ENCODE measurements around the gene CRIP3.

The CRIP3 gene

DNA sequence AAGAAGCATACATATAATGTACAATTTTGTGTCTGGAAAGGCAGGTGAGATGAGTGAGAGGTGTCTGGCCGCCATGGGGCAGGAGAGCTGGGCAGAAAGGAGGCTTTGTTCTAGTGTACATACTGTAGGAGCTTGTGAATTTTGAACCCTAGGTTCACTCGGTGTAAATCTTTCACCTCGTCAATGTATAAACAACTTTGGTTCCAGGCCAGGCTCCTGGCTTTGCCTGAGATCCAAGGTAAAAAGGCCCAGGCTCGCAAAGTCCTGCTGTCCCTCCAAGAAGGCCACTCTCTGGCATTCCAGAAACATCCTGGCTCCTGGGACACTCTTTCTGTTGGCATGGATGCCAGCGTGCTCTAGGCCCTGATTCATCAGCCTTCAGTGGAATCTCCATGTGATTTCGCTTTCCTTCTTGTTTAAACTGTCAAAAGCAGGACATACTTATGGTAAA, 17.7 kb downstream of the CRIP3 start:
- FAIRE-seq (no peak), DNase-seq (ENCODE audit: insufficient read length, low spot score) (no peak)

DNA sequence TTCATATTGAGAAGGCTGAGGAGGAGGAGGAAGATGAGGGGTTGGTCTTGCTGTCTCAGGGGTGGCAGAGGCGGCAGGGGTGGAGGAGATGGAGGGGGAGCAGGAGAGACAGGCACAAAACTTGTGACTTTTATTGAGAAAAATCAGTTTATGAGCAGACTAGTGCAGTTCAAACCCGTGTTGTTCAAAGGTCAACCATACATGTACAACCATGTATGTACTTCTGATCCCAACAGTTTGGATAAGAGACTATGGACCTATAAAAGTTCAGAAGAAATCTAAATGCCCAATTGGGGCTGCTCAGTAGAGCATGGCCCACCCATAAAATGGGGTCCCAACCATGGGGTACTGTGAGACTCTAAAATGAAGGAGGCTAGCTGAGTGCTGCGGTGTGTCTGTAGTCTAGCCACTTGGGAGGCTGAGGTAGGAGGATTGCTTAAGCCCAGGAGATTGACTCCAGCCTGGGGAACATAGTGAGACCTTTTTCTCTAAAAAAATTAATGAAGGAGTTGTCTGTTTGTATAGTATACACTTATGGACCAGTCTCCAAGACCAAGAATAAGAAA, 18.2 kb downstream of the CRIP3 start:
- no peak for DNase-seq (ENCODE audit: insufficient read length, low spot score)
- FAIRE-seq: no peak

DNA sequence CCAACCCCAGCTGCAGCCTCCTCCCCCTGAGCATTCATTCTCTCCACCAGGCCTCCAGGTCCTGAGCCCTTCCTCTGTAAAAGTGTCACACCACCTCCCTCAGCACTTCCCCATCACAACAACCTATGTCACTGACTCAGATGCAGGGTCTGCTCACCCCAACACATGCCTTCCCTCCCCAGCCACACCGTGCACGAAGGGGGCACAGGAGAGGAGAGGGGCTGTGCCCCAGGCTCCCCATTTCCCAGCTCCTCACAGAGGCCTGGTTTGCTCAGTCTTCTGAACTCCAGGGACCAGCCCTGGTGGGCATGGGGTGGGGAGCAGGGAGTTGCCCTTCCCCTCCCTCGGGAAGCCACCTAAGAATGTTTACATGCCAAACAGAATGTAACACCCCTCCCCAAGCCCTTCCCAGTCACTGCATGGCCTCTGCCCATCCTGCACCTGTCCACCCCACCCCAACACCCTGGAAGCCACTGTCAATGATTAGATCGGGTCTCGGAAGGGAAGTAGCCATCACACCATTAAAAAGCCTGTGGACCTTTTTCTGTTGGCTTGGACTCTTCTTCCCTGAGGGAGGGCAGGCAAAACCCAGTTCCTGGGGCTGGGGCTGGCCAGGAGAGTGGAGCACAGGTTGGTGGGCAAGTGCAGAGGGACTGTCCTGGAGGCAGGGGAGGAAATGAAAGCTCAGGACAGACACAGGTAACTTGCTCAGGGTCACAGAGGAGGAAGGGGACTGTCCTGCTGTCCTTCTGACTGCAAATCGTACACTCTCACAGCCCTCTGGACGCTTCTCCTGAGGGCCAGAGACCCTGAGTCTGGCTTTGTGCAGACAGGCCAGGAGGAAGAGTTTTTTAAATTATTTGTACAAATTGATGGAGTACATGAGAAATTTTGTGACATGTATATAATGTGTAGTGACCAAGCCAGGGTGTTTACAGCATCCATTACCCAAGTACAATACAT, 20.6 kb downstream of the CRIP3 start:
- DNase-seq (ENCODE audit: insufficient read length, low spot score) (no peak), FAIRE-seq (peak; percentile 44)

DNA sequence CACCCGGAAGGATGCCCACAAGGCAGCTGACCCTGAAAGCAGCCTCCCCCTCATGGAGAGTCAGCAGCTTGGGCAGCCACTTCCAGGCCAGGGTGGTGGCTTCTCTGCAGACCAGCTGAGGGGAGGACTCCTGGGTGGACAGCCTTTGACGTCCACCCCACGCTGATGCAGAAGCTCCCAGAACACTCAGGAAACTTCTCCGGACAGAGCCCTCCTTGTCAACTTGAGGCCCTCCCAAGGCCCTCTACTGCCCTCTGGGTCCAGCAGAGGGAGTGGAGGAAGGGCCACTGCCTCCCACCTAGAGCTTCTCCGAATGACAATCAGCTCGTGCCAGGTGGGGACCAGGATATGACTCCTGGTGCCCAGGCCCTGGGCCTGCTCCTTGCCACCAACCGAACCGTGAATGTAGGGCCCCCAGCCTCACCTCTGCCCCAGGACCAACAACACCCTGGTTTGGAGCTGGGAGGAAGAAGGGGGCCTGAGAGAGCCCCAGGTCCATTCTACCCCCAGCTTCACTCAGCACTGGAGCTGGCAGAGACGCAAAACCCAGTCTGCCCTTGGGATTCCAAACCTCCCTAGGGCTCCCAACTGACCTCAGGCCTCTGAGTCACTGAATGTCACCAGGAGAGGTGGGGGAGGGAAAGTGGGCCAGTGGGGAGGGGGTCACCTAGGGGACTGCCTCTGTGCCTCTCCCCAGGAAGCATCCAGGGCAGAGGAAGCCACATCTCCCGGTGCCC, 21.5 kb downstream of the CRIP3 start:
- DNase-seq (ENCODE audit: insufficient read length, low spot score): no peak
- no peak for FAIRE-seq

DNA sequence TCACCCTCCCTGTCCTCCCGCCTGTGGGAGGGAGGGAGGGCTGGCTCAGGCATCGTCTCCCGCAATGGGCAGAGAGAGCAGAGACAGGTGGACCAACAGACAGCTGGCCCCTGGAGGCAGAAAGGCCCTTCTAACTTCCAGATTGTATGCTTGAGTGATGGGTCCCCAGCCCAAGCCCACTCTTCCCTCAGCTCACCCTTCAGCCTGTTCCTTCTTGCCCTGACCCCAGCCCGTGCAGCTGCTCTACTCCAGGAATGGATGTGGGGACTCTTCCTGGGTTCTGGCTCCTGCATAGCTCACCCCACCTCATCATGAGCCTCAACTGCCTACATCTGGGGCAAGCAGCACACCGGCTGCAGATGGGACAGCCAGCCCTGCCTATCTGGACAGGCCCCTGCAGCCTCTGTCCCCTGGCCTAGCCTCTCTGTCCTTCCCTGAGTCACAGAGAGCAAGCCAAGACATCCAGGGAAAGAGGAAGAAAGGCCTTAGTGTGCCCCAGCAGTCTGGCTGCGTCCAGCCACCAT, 22.1 kb downstream of the CRIP3 start:
- no peak for DNase-seq (ENCODE audit: insufficient read length, low spot score)
- no peak for FAIRE-seq

DNA sequence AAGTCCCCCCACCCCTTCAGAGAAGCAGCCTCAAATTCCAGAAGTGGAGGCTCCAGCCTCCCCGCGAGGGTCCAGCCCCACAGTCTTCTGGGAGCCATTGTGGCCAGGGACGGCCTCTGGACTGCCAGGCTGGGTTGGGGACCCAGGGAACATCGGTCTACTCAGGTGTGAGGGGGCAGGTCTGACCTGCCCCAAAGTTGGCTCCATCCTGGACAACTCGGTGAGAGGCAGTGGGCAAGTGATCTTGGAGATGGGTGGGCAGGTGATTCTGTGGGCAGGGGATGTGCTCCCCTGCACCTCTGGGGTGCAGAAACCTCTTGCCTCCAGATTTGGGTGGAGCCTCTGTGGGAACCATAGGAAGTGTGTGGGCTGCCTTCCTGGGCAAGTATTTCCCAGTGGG, 22.8 kb downstream of the CRIP3 start:
- FAIRE-seq: no peak
- DNase-seq (ENCODE audit: insufficient read length, low spot score): no peak

DNA sequence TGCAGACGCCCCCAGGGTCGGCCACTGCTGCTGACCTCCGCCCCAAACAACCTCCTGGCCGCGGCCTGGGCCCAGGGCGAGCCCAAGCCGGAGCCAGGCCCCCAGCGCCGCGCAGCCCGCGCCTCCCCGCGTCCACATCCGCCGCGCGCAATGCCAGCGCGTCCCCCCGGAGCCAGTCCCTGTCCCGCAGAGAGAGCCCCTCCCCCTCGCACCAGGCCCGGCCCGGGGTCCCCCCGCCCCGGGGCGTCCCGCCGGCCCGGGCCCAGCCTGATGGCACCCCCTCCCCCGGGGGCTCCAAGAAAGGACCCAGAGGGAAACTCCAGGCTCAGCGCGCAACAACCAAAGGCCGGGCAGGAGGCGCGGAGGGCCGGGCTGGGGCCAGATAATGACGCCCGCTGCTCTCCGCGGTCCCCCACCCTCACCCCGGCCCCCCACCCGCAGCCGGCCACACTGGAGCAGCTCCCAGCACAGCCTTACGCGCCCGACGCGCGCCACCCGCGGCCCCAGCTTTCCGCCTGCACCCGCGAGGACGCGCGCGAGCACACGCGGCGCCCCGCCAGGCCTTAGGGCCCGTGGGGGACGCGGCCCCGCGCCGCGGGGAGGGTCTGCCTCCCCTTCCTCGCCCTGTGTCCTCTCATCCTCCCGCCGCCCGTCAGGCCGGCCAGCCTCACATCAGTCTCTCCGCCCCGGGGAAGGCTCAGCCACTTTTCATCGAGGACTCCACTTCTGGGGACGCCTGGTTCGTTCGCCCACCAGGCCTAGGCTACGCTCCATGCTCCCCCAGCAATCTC, 23.4 kb downstream of the CRIP3 start:
- DNase-seq (ENCODE audit: insufficient read length, low spot score) (no peak), FAIRE-seq (no peak)

DNA sequence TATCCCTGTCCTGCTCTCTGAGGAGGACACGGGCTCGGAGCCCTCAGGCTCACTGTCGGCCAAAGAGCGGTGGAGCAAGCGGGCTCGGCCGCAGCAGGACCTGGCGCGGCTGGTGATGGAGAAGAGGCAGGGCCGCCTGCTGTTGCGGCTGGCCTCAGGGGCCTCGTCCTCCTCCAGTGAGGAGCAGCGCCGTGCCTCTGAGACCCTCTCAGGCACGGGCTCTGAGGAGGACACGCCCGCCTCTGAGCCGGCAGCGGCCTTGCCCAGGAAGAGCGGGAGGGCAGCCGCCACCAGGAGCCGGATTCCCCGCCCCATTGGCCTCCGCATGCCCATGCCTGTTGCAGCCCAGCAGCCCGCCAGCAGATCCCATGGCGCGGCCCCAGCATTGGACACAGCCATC, 24.7 kb downstream of the CRIP3 start:
- FAIRE-seq: no peak
- no peak for DNase-seq (ENCODE audit: insufficient read length, low spot score)

DNA sequence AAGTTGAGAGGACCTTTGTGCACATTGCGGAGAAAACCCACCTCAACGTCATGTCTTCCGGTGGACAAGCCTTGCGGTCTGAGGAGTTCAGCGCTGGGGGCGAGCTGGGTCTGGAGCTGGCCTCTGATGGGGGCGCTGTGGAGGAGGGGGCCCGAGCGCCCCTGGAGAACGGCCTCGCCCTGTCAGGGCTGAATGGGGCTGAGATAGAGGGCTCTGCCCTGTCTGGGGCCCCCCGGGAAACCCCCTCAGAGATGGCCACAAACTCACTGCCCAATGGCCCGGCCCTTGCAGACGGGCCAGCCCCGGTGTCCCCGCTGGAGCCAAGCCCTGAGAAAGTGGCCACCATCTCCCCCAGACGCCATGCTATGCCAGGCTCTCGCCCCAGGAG, 25.1 kb downstream of the CRIP3 start:
- DNase-seq (ENCODE audit: insufficient read length, low spot score): no peak
- FAIRE-seq: no peak

DNA sequence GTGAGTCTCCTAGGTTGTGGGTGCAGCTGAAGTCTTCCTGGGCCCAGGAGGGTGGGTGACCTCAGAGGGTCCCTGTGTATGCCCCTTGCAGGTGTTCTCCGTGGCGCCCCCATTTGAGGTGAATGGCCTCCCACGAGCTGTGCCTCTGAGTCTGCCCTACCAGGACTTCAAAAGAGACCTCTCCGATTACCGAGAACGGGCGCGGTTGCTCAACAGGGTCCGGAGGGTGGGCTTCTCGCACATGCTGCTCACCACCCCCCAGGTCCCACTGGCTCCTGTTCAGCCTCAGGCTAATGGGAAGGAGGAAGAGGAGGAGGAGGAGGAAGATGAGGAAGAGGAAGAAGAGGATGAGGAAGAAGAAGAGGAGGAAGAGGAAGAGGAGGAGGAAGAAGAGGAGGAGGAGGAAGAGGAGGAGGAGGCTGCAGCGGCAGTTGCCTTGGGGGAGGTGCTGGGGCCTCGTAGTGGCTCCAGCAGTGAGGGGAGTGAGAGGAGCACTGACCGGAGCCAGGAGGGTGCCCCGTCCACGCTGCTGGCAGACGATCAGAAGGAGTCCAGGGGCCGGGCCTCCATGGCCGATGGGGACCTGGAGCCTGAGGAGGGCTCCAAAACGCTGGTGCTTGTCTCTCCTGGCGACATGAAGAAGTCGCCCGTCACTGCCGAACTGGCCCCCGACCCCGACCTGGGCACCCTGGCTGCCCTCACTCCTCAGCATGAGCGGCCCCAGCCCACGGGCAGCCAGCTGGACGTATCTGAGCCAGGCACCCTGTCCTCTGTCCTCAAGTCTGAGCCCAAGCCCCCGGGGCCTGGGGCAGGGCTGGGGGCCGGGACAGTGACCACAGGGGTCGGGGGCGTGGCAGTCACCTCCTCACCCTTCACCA, 25.8 kb downstream of the CRIP3 start:
- DNase-seq (ENCODE audit: insufficient read length, low spot score) (no peak), FAIRE-seq (no peak)

DNA sequence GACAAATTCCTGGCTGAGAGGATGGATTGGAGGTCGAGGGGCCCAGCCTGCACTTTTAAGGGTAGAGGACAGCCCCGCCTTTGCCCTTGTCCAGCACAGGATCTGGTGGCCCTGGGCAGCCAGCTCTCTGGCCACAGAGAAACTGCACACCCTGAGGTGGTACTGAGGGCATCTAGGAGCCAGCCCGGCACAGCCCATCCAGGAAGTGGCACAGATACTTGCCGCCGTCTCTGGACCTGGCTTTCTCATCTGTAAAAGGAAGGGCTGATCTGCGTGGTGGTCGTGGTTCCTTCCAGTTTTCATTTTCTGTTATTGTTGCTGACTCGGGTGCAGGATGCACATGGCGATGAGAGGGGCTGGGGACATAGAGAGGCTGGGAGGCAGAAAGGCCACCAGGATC, 26.6 kb downstream of the CRIP3 start:
- FAIRE-seq: no peak
- no peak for DNase-seq (ENCODE audit: insufficient read length, low spot score)

DNA sequence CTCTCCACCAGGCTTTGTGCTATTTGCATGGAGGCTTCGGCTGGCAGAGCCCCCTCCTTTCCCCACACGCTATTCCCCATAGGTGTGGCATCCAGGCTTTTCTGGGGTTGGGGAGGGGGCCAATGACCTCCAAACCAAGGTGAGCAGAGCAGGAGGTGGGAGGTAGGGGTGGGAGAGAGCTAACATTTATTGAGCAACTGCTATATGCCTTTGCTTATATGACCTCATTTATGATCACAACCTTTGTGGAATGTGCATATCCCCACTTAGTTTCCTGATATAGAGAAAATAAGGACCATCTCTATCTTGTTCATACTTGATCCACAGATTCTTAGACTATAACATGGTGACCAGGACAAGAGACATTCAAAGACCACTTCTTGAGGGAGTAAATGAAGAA, 28.4 kb downstream of the CRIP3 start:
- DNase-seq (ENCODE audit: insufficient read length, low spot score) (no peak), FAIRE-seq (peak; percentile 4)

DNA sequence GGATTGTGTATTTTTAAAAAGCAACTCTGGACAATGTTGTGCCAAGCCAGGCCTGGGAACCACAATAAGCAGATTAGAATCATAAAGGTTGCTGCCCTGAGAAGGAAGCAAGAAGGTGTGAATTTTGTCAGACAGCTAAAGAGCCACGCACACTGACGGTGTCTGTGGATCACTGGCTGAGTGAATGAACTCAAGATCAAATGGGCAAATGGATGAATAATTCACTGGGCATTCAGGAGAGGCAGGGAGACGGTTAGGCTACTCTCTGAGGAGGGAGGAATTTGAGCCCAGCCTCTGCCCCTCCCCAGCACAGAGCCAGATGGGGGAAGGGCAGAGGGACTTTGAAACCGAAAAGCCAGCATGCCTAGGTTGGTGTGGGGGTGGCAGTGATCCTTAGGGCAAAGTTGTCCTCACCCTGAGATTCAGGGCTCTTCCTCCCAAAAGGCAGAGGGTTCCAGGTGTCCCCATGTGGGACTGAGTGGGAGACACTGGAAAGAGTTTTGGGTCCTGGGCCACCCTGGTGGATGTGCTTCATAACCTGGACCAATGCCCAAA, 30.0 kb downstream of the CRIP3 start:
- DNase-seq (ENCODE audit: insufficient read length, low spot score): peak; percentile 53
- peak; percentile 94 for FAIRE-seq

DNA sequence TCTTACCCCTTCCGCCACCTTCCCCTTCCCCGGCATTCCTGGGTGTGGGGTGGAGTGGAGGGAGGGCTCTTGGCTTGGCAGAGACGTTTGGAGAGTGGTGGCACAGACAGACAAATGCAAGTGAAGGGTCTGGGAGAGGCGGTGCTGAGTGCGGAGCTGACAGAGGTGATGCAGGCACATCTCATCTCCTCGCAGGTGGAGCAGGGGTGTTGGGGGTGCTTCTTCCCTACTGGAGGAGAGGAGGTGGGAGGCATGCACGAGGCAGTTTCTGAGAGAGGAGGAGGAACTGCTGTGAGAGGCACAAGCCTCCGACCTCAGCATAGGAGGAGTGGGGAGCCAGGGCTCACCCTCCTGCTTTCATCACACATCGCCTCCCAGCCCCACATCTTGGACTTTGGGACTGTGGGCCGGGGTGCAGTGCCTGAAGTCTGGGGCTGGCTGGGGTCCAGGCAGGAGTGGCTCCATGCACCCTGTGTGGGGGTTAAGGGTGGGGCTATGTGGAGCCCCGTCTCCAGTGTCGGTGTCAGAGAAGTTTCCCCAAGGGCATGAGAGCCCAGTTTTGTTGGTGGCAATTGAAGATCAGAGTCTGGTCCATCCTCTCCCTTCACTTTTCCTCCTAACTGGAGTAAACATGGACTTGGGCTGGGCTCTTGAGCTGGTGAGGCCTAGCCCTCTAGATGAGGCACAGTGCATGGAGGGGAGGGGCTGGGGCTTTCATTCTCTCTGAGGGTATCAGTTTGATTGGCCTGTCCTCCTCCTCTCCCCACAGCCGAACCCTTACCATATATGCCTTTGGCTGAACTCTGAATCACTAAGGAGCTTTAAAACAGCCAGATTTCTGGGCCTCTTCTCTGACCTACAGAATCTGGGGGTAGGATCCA, 30.7 kb downstream of the CRIP3 start:
- DNase-seq (ENCODE audit: insufficient read length, low spot score): no peak
- peak; percentile 23 for FAIRE-seq

DNA sequence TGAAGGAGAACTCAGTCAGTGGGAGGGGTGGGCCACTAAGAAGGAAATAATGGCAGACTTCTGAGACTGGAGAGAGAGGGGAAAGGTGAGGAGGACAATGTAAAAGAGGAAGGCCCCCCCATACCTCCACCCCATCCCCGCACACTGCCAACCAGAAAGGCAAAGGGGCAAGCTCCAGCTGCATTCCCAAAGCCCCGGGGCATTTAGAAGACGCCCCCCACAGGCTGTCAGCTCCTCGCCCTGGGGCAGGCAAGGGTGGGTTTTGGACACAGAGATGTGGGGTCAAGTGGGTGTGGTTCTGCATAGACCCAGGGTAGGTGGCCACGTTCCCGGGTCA, 31.4 kb downstream of the CRIP3 start:
- FAIRE-seq: no peak
- no peak for DNase-seq (ENCODE audit: insufficient read length, low spot score)

DNA sequence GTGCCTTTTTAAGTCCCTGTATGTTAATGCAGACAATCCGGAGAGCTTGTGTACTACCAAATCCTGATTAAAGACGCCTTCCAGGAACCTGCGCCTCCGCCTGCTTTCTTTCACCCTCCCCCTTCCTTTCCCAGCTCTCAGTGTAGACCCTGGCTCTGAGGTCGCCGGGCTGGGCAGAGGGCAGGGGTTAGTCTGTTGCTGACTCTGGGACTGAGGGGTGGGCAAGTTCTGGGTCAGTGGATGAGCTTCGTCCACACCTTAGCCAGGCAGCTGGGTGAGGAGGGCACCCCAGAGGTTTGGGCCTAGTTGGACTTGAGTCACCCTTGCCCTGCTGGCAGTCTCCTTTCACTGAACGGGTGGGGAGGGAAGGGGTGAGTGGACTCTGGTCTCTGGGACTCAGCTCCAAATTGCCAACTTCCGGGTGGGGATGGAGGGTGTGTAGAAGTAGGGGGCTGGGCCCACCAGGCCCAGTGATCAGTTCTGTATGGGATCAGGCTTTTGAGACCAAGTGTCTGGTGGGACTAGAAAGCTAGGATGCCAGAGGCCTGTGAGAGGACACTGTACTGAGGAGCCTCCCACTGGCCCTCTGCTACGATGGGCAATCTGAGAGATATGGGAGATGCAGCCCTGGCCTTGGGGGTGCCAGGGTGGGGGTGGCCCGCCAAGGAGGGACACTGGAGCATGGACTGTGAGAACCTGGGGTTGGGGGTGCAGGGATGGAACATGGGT, 31.9 kb downstream of the CRIP3 start:
- FAIRE-seq: no peak

DNA sequence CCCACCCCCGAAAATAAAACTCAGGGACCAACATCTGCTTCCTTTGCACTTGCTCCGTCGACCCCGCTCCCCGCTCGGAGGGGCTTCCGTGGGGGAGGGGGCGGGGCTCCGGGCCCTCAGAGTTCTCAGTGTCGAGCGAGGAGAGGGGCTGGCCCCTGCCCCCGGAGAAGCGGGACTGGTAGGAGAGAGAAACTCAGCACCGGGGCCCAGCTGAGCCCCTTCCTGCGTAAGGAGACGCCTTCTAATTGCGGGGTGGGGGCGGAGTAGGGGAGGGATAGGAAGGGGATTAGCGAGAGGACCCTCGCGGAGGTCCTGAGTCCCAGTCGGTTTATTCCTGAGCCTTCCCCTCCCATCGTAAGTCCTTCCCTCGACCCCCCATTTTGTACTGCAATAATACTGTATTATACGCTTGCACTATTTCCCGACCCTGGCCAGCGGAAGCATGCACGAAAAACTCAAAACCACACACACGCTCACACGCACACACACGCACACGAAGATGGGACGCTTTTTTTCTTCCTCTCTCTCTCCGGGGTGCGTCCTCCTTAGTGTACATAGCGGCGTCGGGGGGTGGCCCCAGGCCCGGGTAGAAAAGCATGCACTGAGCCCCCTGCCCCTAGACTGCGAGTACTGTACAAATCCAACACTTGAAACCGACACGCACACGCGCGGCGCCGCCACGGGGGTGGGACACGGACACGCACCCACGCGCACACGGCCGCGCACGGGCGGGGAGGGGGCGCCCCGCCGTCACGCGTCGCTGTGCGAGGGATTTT, 32.6 kb downstream of the CRIP3 start:
- DNase-seq (ENCODE audit: insufficient read length, low spot score) (no peak), FAIRE-seq (no peak)

More for the DNA sequence above, 31.9 kb downstream of the CRIP3 start:
- DNase-seq (ENCODE audit: insufficient read length, low spot score): no peak

All from HTR-8/SVneo (cell line).